Hypothalamus (tissue), 51 donors: ENCODE measurements around the gene AGMO.
A peak's percentile ranks its signal among the peaks of the same experiment; 100 is the strongest.
"Not testable (repeated sequence)": the region's sequence is repeated elsewhere in the genome, so short reads cannot be mapped to it uniquely, and the experiment has no call there.

ENCODE experiments used
- DNase-seq, 51 donors: peaks; one replicate each; lab custom pipeline; 2025; lab: John Stamatoyannopoulos, UW

AGMO gene

DNA sequence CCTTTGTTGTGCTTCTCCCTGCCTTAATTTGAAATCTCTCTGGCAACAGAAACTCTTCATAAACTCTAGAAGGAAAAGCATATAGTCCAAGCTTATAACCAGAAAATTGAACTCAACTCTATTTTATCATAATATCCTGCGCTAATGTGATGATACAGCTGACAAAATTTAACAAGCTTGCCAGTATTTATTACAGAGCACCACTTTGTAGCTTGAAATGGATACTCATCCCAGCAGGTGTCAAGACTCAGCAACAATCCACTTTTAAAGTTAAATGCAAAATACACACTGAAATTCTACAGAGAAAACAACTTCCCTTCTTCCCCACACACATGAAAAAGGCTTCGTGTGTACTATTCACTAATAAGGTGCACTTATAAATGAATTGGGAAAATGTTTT is 228.9 kb downstream of the AGMO start:
- DNase-seq = no peak

GRCh38 chr7:15330943-15331342 is 230.9 kb downstream of the AGMO start:
- no peak for DNase-seq

DNA sequence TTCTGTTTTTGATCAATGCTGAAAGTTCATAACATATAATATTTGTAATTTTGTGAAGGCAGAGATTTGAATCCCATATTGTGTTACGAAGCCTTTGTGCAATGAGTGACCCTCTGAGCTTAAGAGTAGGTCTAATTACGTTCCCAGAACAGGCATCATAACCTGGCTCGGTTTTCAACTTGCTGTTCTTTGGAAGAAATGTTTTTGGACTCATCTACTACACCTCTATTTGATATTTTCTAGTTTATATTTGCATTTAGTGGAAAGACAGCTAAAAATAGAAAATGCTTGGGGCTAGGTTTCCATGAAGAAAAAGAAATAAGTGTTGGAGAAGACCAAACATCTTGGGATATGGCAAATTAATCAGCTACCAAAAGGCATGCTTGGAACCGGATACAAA is 234.8 kb downstream of the AGMO start:
- no peak for DNase-seq

- peak in 1 of 51 donors; percentile 39 for DNase-seq
These were observed 235.7 kb downstream of the AGMO start for GRCh38 chr7:15326044-15326644.

DNA sequence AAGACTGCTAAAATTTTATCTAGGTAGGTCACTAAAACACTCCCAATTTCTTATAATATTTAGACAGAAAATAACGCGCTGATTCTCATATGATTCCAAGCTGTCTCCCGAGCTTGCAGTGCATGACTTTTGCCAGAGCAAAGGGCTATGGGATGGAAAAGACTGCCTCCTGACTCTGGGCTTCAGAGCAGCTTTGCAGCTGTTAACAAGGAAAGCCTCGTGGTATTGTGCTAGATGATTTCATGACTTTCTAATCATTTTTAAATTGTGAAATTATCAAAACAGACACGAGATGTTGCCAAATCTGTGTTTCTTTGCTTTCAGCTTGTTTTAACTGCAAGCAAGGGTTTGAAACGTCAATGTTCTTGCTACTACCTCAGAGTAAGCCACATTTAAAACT is 238.3 kb downstream of the AGMO start:
- DNase-seq = peak in 1 of 51 donors; percentile 6

DNA sequence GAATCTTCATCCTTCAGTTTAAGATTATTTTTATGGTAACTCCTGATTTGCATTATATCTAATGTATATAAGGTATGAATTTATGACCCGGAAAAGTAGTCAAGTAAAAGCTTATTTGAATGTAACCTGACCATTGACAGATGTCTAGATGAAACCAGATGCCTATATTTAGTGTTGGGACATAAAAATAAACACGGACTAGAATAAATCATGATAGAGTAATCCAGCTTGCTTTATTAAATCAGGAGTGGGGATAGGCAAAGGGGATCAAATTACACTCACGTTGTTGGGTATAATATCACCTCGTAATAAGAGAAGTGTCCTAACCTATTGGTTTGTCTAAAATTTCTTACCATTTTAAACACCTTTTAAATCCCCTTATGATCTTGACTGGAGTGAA is 244.6 kb downstream of the AGMO start:
- no peak for DNase-seq

DNA sequence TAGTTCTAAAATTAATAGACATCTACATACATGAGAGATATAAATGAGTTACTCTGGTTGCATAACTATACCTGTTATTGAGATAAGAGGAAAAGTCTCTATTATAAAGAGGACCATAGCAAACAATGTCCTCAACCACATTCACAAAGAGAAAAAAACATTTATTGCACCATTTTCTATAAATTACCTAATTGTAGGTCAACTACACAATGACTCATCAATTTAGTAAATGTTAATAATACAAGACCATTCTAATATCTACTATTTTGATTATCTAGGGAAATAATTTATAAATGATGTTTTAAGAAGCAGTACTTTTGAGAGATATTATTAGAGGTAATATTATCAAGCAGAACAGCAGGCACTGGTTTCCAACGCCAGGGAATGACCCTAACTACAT is 246.1 kb downstream of the AGMO start:
- DNase-seq = no peak

DNA sequence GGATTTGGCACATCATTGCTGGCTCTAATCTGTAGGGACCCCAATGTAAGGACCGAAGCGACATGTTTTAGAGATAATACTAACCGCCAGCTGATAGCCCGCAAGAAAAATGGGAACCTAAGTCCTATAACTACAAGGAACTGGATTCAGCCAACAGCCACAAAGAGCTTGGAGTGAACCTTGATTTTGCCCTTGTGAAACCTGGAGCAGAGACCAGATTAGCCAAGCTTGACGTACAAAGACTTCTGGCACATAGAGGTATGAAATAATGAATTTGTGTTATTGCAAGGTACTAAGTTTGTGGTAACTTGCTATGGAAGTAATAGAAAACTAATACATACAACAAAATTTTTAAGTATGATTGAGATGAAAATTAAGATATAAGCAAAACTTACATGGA is 246.9 kb downstream of the AGMO start:
- DNase-seq = no peak

- no peak for DNase-seq
These were observed 248.5 kb downstream of the AGMO start for GRCh38 chr7:15313361-15313760.

DNA sequence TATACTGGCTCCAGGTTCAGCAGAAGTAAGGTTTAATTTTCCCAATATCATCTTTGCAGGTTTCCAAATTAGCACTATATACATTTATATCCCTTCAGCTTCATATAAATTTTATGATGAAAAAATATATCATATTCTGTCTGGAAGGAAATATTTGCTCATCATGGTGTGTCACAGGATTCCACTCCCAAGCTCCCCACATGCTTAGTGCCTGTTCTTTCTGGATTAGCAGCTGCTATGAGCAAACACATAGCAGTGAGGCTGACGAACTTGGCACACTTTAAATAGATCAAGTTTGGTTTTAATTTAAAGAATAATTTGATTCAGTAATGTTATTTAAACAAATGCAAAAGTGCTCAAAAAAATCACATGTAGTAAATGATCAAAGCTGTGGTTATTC is 251.9 kb downstream of the AGMO start:
- DNase-seq = no peak

- no peak for DNase-seq
These were observed 253.0 kb downstream of the AGMO start for GRCh38 chr7:15308821-15309220.

DNA sequence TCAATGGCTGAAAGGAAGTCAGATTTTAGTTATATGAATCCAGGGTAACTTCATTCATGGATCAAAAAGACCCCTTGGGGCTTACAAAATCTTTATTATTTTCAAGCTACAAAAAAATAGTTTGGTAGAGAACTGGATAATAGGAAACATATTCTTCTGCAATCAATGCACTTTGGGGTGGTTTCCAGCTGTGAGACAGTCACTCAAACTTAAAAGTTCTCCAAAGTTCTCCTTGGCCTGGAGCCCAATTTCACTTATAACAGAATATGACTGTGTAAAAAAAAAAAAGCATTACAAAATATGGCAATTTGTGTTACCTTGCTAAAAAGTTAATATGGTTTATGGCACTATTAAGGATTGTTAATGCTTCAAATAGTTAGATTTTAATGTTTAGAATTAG is 255.5 kb downstream of the AGMO start:
- no peak for DNase-seq

DNA sequence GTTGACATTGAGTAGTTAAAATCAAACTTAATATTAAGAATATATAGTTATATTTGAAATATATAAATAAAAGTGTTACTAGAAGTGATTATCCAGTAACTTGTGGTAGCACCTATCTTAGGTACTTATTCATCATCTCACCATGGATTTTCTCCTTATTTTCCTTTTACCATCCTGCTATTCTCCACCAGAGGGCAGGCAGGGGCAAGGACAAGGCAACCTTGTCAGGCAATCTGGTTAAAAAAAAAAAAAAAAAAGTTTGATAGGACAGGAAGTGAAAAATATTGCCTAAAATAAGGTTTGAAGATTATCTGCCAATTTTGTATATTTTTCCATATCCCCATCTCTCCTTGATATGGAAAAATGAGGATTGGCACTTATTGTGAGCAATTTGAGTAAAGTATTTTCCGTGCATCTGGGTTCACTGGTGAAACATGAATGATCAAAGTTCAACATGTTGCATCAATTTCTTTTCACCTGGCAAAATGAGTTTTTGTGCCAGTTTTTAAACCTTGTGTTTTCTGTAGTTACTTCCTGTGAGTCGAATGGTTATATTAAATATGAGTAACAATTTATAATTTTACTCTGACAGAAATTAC is 256.7 kb downstream of the AGMO start:
- peak in 10 of 51 donors; percentile 1 to 36 (median 14) for DNase-seq

DNA sequence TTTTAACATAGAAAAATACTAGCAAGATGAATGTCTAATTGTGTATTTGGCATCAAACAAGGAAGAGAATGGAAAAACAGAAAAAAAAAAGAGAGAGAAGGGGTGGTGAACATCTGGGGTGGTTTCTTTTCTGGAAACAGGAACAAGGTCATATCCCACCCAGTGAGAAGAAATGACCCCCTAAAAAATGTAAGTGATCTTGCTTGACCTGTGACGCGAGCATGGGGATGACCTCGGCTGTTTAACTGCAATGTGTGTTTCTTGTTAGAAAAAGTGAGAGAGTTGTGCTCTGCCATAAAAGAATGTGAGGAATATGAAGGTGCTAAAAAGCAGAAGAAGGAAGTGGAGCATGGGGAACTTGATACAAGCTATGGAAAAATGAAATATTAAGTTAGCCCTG is 258.5 kb downstream of the AGMO start:
- no peak for DNase-seq

DNA sequence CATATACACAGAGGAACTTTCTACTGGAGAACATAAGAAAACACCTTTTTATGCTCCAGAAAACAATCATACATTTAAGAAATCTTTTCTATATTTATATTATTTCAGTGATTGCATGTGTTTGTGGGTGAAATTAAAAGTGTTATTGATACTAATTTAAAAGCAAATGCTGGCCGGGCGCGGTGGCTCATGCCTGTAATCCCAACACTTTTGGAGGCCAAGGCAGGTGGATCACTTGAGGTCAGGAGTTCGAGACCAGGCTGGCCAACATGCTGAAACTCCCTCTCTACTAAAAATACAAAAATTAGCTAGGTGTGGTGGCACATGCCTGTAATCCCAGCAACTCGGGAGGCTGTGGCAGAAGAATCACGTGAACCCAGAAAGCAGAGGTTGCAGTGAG is 260.8 kb downstream of the AGMO start:
- DNase-seq = not testable (repeated sequence)

GRCh38 chr7:15292138-15292537 is 269.7 kb downstream of the AGMO start:
- DNase-seq = no peak

GRCh38 chr7:15291699-15292098 is 270.1 kb downstream of the AGMO start:
- peak in 1 of 51 donors; percentile 0 for DNase-seq

DNA sequence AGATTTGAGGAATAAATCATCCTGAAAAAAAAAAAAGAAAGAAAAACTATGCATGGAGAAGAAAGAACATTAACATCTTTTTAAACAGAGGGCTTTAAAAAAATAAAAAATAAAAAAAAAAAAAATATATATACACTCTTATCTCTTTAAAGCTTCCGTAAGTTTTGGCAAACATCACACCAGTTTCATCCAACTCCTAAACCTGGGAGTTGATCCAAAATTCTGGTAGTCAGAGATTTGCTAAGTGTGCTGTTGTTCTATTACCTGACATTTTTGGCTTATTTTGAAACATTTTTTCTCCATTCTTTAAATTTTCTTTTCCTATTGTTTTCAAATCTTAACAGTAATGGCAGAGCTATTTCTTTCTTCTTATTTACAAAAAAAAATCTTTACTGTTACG is 273.1 kb downstream of the AGMO start:
- DNase-seq = no peak

GRCh38 chr7:15284396-15284795 is 277.4 kb downstream of the AGMO start:
- no peak for DNase-seq

- no peak for DNase-seq
These were observed 281.6 kb downstream of the AGMO start for GRCh38 chr7:15280078-15280733.

GRCh38 chr7:15279640-15280039 is 282.2 kb downstream of the AGMO start:
- no peak for DNase-seq

DNA sequence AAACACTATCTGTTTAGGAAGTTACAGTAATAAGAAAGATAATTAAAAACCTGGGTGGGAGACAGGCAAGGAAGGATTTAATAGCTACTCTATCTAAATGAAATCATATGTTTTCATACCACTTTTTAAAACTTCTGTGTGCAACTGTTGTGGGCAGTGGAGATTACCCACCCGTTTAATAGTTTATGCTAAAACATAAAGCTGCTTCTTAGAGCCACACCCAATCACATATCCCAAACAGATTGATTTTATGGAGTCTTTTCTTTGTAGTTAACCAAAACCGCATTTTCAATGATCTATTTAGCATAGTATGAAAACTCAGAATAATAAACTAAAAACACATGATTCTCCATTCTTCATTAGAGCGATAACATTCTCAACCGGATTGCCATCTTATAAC is 304.1 kb downstream of the AGMO start:
- DNase-seq = no peak
